Measurements from ENCODE around the gene PGAP2.

DNA sequence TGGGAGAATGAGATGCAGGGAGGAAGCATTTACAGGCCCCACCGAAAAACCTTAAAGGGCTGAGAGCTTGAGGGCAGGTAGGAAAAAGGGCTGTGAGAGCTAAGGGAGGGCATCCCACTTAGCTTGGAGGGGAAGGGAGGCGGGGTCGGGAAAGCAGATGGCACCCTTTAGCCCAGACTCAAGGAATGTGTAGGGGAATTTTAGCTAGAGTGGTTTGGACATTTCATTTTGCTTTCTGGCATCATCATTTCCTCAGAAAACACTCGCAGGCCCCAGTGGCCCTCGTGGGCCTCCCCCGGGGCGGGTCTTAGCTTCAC is 46.3 kb downstream of the PGAP2 start:
- TF ChIP-seq, protein P1, sequence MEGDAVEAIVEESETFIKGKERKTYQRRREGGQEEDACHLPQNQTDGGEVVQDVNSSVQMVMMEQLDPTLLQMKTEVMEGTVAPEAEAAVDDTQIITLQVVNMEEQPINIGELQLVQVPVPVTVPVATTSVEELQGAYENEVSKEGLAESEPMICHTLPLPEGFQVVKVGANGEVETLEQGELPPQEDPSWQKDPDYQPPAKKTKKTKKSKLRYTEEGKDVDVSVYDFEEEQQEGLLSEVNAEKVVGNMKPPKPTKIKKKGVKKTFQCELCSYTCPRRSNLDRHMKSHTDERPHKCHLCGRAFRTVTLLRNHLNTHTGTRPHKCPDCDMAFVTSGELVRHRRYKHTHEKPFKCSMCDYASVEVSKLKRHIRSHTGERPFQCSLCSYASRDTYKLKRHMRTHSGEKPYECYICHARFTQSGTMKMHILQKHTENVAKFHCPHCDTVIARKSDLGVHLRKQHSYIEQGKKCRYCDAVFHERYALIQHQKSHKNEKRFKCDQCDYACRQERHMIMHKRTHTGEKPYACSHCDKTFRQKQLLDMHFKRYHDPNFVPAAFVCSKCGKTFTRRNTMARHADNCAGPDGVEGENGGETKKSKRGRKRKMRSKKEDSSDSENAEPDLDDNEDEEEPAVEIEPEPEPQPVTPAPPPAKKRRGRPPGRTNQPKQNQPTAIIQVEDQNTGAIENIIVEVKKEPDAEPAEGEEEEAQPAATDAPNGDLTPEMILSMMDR (IDR thresholded peaks at IDR 0.05), result no peak
- TF ChIP-seq POLR2A (IDR thresholded peaks at IDR 0.05) (no peak), POLR2AphosphoS5 (IDR thresholded peaks at IDR 0.05) (no peak)
